Measurements from ENCODE around the gene MYO9A. TPM values are rescaled to one million over a fixed set of nuclear protein-coding genes. Genes with fewer than 3 reads are reported as not detected.

MYO9A gene
- total and polyA plus RNA-seq, 2 experiments from 2014 or later: 22.8 to 32.0 TPM

- peak overlapping the region; percentile 62 for H3K27ac ChIP-seq
- H3K27me3 ChIP-seq: no peaks in the 10 kb centered on the region
- peaks cover 19% of the 10 kb centered on the region for H3K4me1 ChIP-seq (ENCODE audit: low read depth)
- no peak overlapping the region for H3K4me3 ChIP-seq
- peak; percentile 48 to 77 for DNase-seq (ENCODE audit: low read depth in 1 of 2, low spot score in 1 of 2)
- no peaks in the 10 kb centered on the region for H3K9me3 ChIP-seq (ENCODE audit: low read depth)
- TF ChIP-seq CTCF (IDR thresholded peaks at IDR 0.05; ENCODE audit: low read depth, low read length): no peak
- no peaks in the 10 kb centered on the region for H3K36me3 ChIP-seq
Observed at GRCh38 chr15:72155003-72155621, 37.2 kb upstream of the MYO9A start.

- DNase-seq (ENCODE audit: low read depth in 1 of 2, low spot score in 1 of 2): no peak
Observed at GRCh38 chr15:72154316-72154715, 36.4 kb upstream of the MYO9A start.

GRCh38 chr15:72153269-72154000, 35.5 kb upstream of the MYO9A start:
- H3K27ac ChIP-seq: no peak overlapping the region
- no peaks in the 10 kb centered on the region for H3K36me3 ChIP-seq
- TF ChIP-seq CTCF (IDR thresholded peaks at IDR 0.05; ENCODE audit: low read depth, low read length): no peak
- H3K27me3 ChIP-seq: no peaks in the 10 kb centered on the region
- no peak overlapping the region for H3K4me3 ChIP-seq
- no peaks in the 10 kb centered on the region for H3K9me3 ChIP-seq (ENCODE audit: low read depth)
- no peak for DNase-seq (ENCODE audit: low read depth in 1 of 2, low spot score in 1 of 2)
- peaks cover 19% of the 10 kb centered on the region for H3K4me1 ChIP-seq (ENCODE audit: low read depth)

More at GRCh38 chr15:72154316-72154715, 36.4 kb upstream of the MYO9A start:
- Histone ChIP-seq H3K4me3 (no peak overlapping the region), H3K9me3 (ENCODE audit: low read depth) (no peaks in the 10 kb centered on the region), H3K36me3 (no peaks in the 10 kb centered on the region), H3K27ac (no peak overlapping the region), H3K4me1 (ENCODE audit: low read depth) (peaks cover 19% of the 10 kb centered on the region), H3K27me3 (no peaks in the 10 kb centered on the region)
- TF ChIP-seq CTCF (IDR thresholded peaks at IDR 0.05; ENCODE audit: low read depth, low read length): no peak

- H3K9me3 ChIP-seq (ENCODE audit: low read depth): no peaks in the 10 kb centered on the region
- H3K4me3 ChIP-seq: no peak overlapping the region
- no peak for TF ChIP-seq CTCF (IDR thresholded peaks at IDR 0.05; ENCODE audit: low read depth, low read length)
- H3K4me1 ChIP-seq (ENCODE audit: low read depth): peaks cover 15% of the 10 kb centered on the region
- DNase-seq (ENCODE audit: low read depth in 1 of 2, low spot score in 1 of 2): no peak
- H3K27ac ChIP-seq: no peak overlapping the region
- H3K36me3 ChIP-seq: no peaks in the 10 kb centered on the region
- no peaks in the 10 kb centered on the region for H3K27me3 ChIP-seq
Observed at GRCh38 chr15:72147418-72147817, 29.5 kb upstream of the MYO9A start.

- Histone ChIP-seq H3K4me3 (no peak overlapping the region), H3K27ac (no peak overlapping the region), H3K9me3 (ENCODE audit: low read depth) (no peaks in the 10 kb centered on the region), H3K36me3 (no peaks in the 10 kb centered on the region), H3K4me1 (ENCODE audit: low read depth) (peaks cover 19% of the 10 kb centered on the region), H3K27me3 (no peaks in the 10 kb centered on the region)
- no peak for TF ChIP-seq CTCF (IDR thresholded peaks at IDR 0.05; ENCODE audit: low read depth, low read length)
- no peak for DNase-seq (ENCODE audit: low read depth in 1 of 2, low spot score in 1 of 2)
Observed at GRCh38 chr15:72146934-72147333, 29.0 kb upstream of the MYO9A start.

All from cardiac muscle cell (in vitro differentiated cells and primary cell).